GM12878 (cell line): ENCODE data around the gene ZNF451. TPM values are rescaled to one million over a fixed set of nuclear protein-coding genes. Genes with fewer than 3 reads are reported as not detected.
"Not testable (repeated sequence)": the region's sequence is repeated elsewhere in the genome, so short reads cannot be mapped to it uniquely, and the experiment has no call there.

Experiments
- ATAC-seq: fragments of 200-7000 bp; cut with Tn5 transposase; 3 replicates; pipeline ENCODE4 v1.9.1; 2020; ENCODE audit warnings: mild to moderate bottlenecking, moderate library complexity
- BruUV-seq: library from RNA; stranded (reverse); fragments of 400-500 nt; replicated peaks from 2 replicates; lab custom pipeline; 2021; lab: Mats Ljungman, UMichigan
- CTCF ChIA-PET: fragments of 300-600 bp; sonication (Branson Sonifier 250); formaldehyde crosslinking; extraction: SDS; loops from one replicate; lab custom pipeline; 2021; ENCODE audit warnings: inconsistent platforms; lab: Yijun Ruan, JAX
- POLR2A ChIA-PET: fragments of 350-600 bp; formaldehyde crosslinking; extraction: SDS; loops from one replicate; lab custom pipeline; 2021; ENCODE audit warnings: inconsistent platforms; lab: Charles Lee
- RAD21 ChIA-PET: fragments of 300-600 bp; sonication (Branson Sonifier 250); formaldehyde crosslinking; loops from one replicate; lab custom pipeline; 2023; ENCODE audit warnings: antibody characterized with exemption; ENCODE audit not compliant: unreplicated experiment; lab: Charles Lee
- SMC1A ChIA-PET: fragments of 300-600 bp; sonication (Branson Sonifier 250); formaldehyde crosslinking; loops from one replicate; lab custom pipeline; 2023; ENCODE audit not compliant: unreplicated experiment, uncharacterized antibody; lab: Charles Lee
- DNase-seq: peaks from one replicate; pipeline ENCODE4 v3.0.0-alpha.2; 2011; ENCODE audit warnings: low read depth, low spot score
- FAIRE-seq: peaks from 3 replicates; lab custom pipeline; 2011; peaks lifted over from hg19 to GRCh38; lab: Jason Lieb, UNC
- H2AFZ ChIP-seq: 2 replicates; pipeline ENCODE4 v1.6.0; 2011; ENCODE audit warnings: low read depth, low read length, control low read depth; ENCODE audit not compliant: control insufficient read depth
- H3K27ac ChIP-seq: 2 replicates; pipeline ENCODE4 v1.5.1; 2011; ENCODE audit warnings: control low read depth; ENCODE audit not compliant: control insufficient read depth, insufficient read depth
- H3K27me3 ChIP-seq, 2 experiments: replicated peaks in 1 of 2; 2 replicates each; pipeline versions ENCODE4 v1.6.0 to v1.6.1; 2011; ENCODE audit warnings: low read length in 1 of 2; ENCODE audit not compliant: control insufficient read depth in 2 of 2, insufficient read depth in 2 of 2
- H3K36me3 ChIP-seq, 2 experiments: 2 replicates each; pipeline ENCODE4 v1.5.1; 2011; ENCODE audit warnings: low read length in 1 of 2; ENCODE audit not compliant: control insufficient read depth in 2 of 2, insufficient read depth in 2 of 2
- H3K4me1 ChIP-seq: 2 replicates; pipeline ENCODE4 v1.6.1; 2011; ENCODE audit warnings: mild to moderate bottlenecking, low read length, moderate library complexity, mixed read lengths; ENCODE audit not compliant: control insufficient read depth, insufficient read depth
- H3K4me2 ChIP-seq: 2 replicates; pipeline ENCODE4 v1.6.0; 2011; ENCODE audit warnings: control low read depth; ENCODE audit not compliant: control insufficient read depth, insufficient read depth
- H3K4me3 ChIP-seq: fragments of 200-600 bp; sonication (generic); 2 replicates; pipeline ENCODE4 v1.5.1; 2016
- H3K79me2 ChIP-seq: 2 replicates; pipeline ENCODE4 v1.6.0; 2011; ENCODE audit warnings: low read length; ENCODE audit not compliant: control insufficient read depth, insufficient read depth
- H3K9ac ChIP-seq: 2 replicates; pipeline ENCODE4 v1.8.0; 2011; ENCODE audit warnings: low read length, control low read depth, mixed read lengths; ENCODE audit not compliant: control insufficient read depth, insufficient read depth
- H3K9me3 ChIP-seq: replicated peaks from 3 replicates; pipeline ENCODE4 v1.5.1; 2011; ENCODE audit warnings: mild to moderate bottlenecking, low read length; ENCODE audit not compliant: control insufficient read depth, insufficient read depth
- H4K20me1 ChIP-seq: 2 replicates; pipeline ENCODE4 v1.6.0; 2011; ENCODE audit not compliant: control insufficient read depth, insufficient read depth
- BCLAF1 ChIP-seq: fragments of 450-650 bp; IDR thresholded peaks from 2 replicates; pipeline ENCODE4 v1.6.1; 2017; ENCODE audit warnings: antibody characterized with exemption, mild to moderate bottlenecking, moderate library complexity
- BMI1 ChIP-seq: fragments of 450-650 bp; IDR thresholded peaks from 2 replicates; pipeline ENCODE4 v1.6.1; 2016; ENCODE audit warnings: mild to moderate bottlenecking, moderate library complexity, borderline replicate concordance
- NKRF ChIP-seq: fragments of 450-650 bp; conservative IDR thresholded peaks from 2 replicates; pipeline ENCODE4 v1.6.1; 2017; ENCODE audit warnings: mild to moderate bottlenecking, moderate library complexity
- TAF1 ChIP-seq: IDR thresholded peaks from 2 replicates; pipeline ENCODE4 v1.6.1; 2011; ENCODE audit warnings: mild to moderate bottlenecking, low read depth, low read length, borderline replicate concordance
- ZBTB11 ChIP-seq: fragments of 450-650 bp; formaldehyde crosslinking; IDR thresholded peaks from 2 replicates; pipeline ENCODE4 v1.5.0; 2022; ENCODE audit warnings: mild to moderate bottlenecking, missing genetic modification characterization
- ZNF274 ChIP-seq: IDR thresholded peaks from one replicate; pipeline ENCODE4 v1.8.0; 2011; ENCODE audit not compliant: insufficient read length, insufficient read depth
- WGBS: methylation state at CpG from one replicate; pipeline ENCODE4 v1.1.6; 2016; ENCODE audit warnings: low lambda C conversion rate; ENCODE audit not compliant: insufficient replicate concordance, insufficient coverage; ENCODE audit errors: missing lambda C conversion rate; 5-methylcytosine and 5-hydroxymethylcytosine counted together
- in situ Hi-C: fragments of 300-500 bp; cut with MboI; formaldehyde crosslinking; loops from 9 replicates; pipeline ENCODE4 v1.14.3; 2018; ENCODE audit warnings: mixed read lengths
- intact Hi-C: fragments of 100-400 bp; cut with micrococcal nuclease; formaldehyde crosslinking; loops from one replicate; pipeline ENCODE4 v1.14.2; 2022; ENCODE audit not compliant: unreplicated experiment
- polyA plus RNA-seq, 11 experiments: library from polyadenylated mRNA; depleted of rRNA in 4 of 11; unstranded in 6 of 11; stranded (reverse) in 5 of 11; fragments of >200 nt; fragmentation: Nextera tagmentation in 4 of 11; fragmentation: Illumina TruSeq in 1 of 11; extraction: Ambion mirVana in 4 of 11; extraction: Trizol in 1 of 11; gene quantifications; 1 replicate in 1 of 11; 2 replicates in 10 of 11; pipeline versions ENCODE4 v1.2.1 to v1.2.3, GENCODE V29; 2011 to 2016; ENCODE audit warnings: inconsistent platforms in 2 of 11, missing spikeins in 2 of 11, low read depth in 1 of 11
- total RNA-seq, 4 experiments: library from RNA; depleted of rRNA in 3 of 4; stranded (reverse); fragments of >200 nt in 3 of 4; fragmentation: Illumina TruSeq in 1 of 4; extraction: Trizol in 1 of 4; gene quantifications; 2 replicates each; pipeline versions ENCODE4 v1.2.1 to v1.2.3, GENCODE V29; 2013 to 2021

ZNF451 gene
- total and polyA plus RNA-seq, 10 of the 15 experiments (the other 5 are each of a cell fraction or from before 2014, with no cell fraction given), result 6.5 to 44.4 (median 23.8) TPM

- TF ChIP-seq ZBTB11 (CRISPR knock-in tag), result no peak
- TF ChIP-seq TAF1, result peak; percentile 68
- TF ChIP-seq BMI1, result no peak
- TF ChIP-seq ZNF274, result no peak
- TF ChIP-seq NKRF, result peak; percentile 59
- TF ChIP-seq BCLAF1, result no peak
- TF ChIP-seq, all 136 proteins: peak for 50
Measured at GRCh38 chr6:57089687-57090457, at the start of gene ZNF451 (continued).

- H3K79me2 ChIP-seq, result peaks cover 12% of the 10 kb centered on the region
- intact Hi-C loops, H3K4me1 ChIP-seq, CTCF ChIA-PET, RAD21 ChIA-PET, H4K20me1 ChIP-seq, ATAC-seq, DNase-seq, H2AFZ ChIP-seq, FAIRE-seq, H3K27me3 ChIP-seq, H3K4me3 ChIP-seq, H3K36me3 ChIP-seq, H3K27ac ChIP-seq, H3K4me2 ChIP-seq, in situ Hi-C loops, BruUV-seq, H3K9ac ChIP-seq, H3K9me3 ChIP-seq: not testable (repeated sequence)
- SMC1A ChIA-PET, result interaction anchor here (0.7 kb wide), 1 partner anchor 147 kb away, joined by 3 read pairs; no protein-coding TSS in a partner anchor
- WGBS, result 60% methylated on average over 1 of the region's 1 CpG
- POLR2A ChIA-PET, result interaction anchor here (0.7 kb wide), 1 partner anchor 585 kb away, joined by 3 read pairs; no protein-coding TSS in a partner anchor
Measured at GRCh38 chr6:57044061-57044460, 45.9 kb upstream of the ZNF451 start.
